Bronchial epithelial cell (primary cell): Measurements from ENCODE around the gene CPNE8. TPM values are rescaled to one million over a fixed set of nuclear protein-coding genes. Genes with fewer than 3 reads are reported as not detected.

Experiments
- DNase-seq: peaks from one replicate; pipeline ENCODE4 v3.0.0-alpha.2; 2010; ENCODE audit warnings: low read depth
- FAIRE-seq: peaks from 2 replicates; lab custom pipeline; 2011; peaks lifted over from hg19 to GRCh38; lab: Jason Lieb, UNC
- H3K27me3 ChIP-seq: 2 replicates; pipeline ENCODE4 v1.5.1; 2011; ENCODE audit warnings: low read length; ENCODE audit not compliant: control insufficient read depth, insufficient read depth
- H3K36me3 ChIP-seq: 2 replicates; pipeline ENCODE4 v1.5.1; 2011; ENCODE audit warnings: low read length; ENCODE audit not compliant: control insufficient read depth, insufficient read depth
- H3K4me3 ChIP-seq: 2 replicates; pipeline ENCODE4 v1.5.1; 2011; ENCODE audit warnings: mild to moderate bottlenecking, low read depth, low read length, control low read depth
- total RNA-seq: library from RNA; depleted of rRNA; stranded (reverse); fragments of >200 nt; gene quantifications from 2 replicates; pipeline ENCODE4 v1.2.1, GENCODE V29; 2014
- TF ChIP-seq, protein P1 (sequence below): IDR thresholded peaks from 2 replicates; pipeline ENCODE4 v1.5.1; 2011; ENCODE audit warnings: mild to moderate bottlenecking, moderate library complexity, low read length, control low read depth, inconsistent platforms; ENCODE audit not compliant: insufficient read depth, severe bottlenecking

The CPNE8 gene
- total RNA-seq, 1 donor from 2014 or later: 7.1 TPM

- Histone ChIP-seq H3K27me3 (no peaks in the 10 kb centered on the region), H3K36me3 (no peaks in the 10 kb centered on the region), H3K4me3 (peak overlapping the region; percentile 67)
- no peak for FAIRE-seq
- TF ChIP-seq, protein P1, sequence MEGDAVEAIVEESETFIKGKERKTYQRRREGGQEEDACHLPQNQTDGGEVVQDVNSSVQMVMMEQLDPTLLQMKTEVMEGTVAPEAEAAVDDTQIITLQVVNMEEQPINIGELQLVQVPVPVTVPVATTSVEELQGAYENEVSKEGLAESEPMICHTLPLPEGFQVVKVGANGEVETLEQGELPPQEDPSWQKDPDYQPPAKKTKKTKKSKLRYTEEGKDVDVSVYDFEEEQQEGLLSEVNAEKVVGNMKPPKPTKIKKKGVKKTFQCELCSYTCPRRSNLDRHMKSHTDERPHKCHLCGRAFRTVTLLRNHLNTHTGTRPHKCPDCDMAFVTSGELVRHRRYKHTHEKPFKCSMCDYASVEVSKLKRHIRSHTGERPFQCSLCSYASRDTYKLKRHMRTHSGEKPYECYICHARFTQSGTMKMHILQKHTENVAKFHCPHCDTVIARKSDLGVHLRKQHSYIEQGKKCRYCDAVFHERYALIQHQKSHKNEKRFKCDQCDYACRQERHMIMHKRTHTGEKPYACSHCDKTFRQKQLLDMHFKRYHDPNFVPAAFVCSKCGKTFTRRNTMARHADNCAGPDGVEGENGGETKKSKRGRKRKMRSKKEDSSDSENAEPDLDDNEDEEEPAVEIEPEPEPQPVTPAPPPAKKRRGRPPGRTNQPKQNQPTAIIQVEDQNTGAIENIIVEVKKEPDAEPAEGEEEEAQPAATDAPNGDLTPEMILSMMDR: no peak
- DNase-seq: peak; percentile 86
These were observed 583 bp downstream of the CPNE8 start for GRCh38 chr12:38904537-38905479.

DNA sequence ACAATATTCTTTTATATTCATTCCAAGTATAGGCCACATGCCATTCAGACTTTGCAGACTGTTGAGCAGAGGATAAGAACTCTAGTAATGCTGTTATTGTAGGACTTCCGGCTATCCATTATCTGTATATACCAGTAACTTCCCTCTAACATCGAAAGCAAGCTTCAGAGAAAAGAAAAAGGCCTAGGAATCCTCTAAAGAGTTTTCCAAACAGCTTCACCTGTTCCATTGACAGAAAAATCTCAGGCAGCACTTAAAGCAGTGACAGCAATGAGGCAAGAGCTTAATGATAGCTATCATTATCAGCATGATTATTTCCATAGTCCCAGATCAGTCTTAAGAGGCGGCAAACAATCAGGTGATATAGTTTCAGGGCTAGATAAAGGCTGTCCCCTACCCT, 1.8 kb downstream of the CPNE8 start:
- TF ChIP-seq, protein P1: no peak
- no peak overlapping the region for H3K4me3 ChIP-seq
- H3K36me3 ChIP-seq: no peaks in the 10 kb centered on the region
- no peak for FAIRE-seq
- H3K27me3 ChIP-seq: no peaks in the 10 kb centered on the region
- peak; percentile 2 for DNase-seq

GRCh38 chr12:38898001-38898684, 7.2 kb downstream of the CPNE8 start:
- no peaks in the 10 kb centered on the region for H3K36me3 ChIP-seq
- FAIRE-seq: no peak
- no peak for DNase-seq

DNA sequence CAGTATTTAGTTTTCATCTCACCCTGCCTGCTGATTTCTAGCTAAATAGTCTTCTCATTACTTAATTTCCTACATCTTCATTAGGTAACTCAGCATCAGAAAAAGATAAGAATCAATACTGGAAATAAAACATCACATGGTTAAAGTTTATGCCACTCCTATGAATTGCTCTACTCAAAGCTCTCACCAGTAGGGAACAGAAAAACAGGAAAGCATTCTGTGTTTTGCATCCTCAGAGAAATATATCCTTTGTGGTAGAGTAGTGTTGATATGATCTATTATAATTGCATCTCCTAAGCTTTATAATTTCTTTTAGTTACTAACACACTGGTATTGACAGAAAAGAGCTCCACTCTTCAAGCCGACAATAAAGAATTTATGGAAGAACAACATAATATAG, 9.9 kb downstream of the CPNE8 start:
- no peak for DNase-seq
- Histone ChIP-seq H3K36me3 (no peaks in the 10 kb centered on the region), H3K4me3 (no peak overlapping the region), H3K27me3 (no peaks in the 10 kb centered on the region)
- FAIRE-seq: no peak
- TF ChIP-seq, protein P1: no peak

More at GRCh38 chr12:38898001-38898684, 7.2 kb downstream of the CPNE8 start:
- TF ChIP-seq, protein P1: no peak
- Histone ChIP-seq H3K4me3 (no peak overlapping the region), H3K27me3 (no peaks in the 10 kb centered on the region)

DNA sequence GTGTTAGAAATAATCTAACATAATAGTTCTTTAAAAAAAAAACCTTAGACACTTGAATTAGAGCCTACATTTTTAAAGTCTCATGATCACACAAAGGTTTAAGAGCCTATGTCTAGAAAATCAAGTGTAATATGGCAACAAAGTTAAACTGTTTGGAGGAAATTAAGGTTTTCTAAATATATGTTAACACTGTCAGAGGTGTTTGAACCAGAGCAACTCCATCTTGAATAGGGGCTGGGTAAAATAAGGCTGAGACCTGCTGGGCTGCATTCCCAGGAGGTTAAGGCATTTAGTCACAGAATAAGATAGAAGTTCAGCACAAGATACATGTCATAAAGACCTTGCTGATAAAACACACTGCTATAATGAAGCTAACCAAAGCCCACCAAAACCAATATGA, 12.4 kb downstream of the CPNE8 start:
- TF ChIP-seq, protein P1: no peak
- DNase-seq (peak; percentile 16), FAIRE-seq (no peak)
- H3K27me3 ChIP-seq: no peaks in the 10 kb centered on the region
- H3K4me3 ChIP-seq: no peak overlapping the region
- no peaks in the 10 kb centered on the region for H3K36me3 ChIP-seq
